GM12873 (cell line): ENCODE data around the gene ADARB2.

Experiments
- TF ChIP-seq, protein P1 (sequence below): IDR thresholded peaks from 2 replicates; pipeline ENCODE4 v1.5.1; 2012; ENCODE audit warnings: low read depth, mild to moderate bottlenecking, moderate library complexity, low read length, control low read depth; ENCODE audit not compliant: insufficient read depth; ENCODE audit errors: missing control alignments

Gene ADARB2

DNA sequence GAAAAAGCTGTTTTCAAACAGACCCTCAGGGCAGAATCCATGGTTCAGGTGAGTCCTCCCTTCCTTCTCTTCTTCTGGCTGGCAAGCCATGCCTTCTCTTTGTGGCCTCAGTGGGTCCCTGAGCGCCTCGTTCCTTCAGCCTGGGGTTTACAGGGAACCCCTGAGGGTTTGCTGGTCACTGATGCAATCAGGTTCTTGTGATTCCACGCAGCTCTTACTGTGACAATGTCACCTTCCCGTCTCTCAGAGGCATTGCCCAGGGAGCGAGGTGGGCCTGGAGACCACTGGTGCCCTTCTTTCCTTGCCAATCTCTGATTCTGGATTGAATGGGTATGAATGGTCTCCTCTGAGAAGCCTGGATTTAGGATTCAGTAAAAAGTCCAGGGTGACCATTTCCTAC is 132.2 kb downstream of the ADARB2 start:
- TF ChIP-seq, protein P1, sequence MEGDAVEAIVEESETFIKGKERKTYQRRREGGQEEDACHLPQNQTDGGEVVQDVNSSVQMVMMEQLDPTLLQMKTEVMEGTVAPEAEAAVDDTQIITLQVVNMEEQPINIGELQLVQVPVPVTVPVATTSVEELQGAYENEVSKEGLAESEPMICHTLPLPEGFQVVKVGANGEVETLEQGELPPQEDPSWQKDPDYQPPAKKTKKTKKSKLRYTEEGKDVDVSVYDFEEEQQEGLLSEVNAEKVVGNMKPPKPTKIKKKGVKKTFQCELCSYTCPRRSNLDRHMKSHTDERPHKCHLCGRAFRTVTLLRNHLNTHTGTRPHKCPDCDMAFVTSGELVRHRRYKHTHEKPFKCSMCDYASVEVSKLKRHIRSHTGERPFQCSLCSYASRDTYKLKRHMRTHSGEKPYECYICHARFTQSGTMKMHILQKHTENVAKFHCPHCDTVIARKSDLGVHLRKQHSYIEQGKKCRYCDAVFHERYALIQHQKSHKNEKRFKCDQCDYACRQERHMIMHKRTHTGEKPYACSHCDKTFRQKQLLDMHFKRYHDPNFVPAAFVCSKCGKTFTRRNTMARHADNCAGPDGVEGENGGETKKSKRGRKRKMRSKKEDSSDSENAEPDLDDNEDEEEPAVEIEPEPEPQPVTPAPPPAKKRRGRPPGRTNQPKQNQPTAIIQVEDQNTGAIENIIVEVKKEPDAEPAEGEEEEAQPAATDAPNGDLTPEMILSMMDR, result no peak

DNA sequence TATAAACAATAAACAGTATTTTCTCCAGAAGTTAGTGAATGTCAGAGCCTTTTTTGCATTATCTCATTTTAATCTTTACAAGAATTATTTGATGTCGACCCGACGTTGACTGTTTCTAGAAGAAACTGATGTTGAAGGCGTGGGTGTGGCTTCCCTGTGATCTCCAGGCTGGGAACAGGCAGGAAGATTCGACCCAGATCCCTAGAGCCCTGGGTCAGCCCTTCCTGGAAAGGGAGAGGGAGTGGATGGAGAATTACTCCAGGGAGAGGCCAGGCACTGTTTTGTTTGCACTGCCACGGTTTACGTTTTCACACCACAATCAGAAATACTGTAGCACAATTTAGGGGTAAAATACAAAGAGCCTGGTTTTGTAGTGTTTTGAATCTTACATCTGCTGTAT is 133.1 kb downstream of the ADARB2 start:
- TF ChIP-seq, protein P1, result no peak

DNA sequence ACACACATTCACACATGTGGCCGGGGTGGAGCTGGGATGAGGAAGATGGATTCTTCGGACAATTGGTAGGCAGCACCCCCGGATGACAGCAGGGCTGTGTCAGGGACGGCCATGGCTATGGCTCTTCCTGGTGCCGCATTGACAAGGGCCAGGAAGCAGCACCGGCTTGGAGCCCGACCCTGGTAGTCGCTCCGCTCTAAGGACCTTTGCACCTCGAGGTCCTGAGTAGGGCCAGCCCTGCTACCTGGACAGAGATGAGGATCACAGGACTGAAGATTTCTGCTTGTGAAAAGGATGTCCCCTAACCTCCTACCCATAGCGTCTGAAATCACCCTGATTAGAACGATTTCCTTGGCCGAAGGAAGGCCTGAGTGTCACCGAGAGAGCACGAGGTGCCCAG is 134.1 kb downstream of the ADARB2 start:
- TF ChIP-seq, protein P1, result no peak

DNA sequence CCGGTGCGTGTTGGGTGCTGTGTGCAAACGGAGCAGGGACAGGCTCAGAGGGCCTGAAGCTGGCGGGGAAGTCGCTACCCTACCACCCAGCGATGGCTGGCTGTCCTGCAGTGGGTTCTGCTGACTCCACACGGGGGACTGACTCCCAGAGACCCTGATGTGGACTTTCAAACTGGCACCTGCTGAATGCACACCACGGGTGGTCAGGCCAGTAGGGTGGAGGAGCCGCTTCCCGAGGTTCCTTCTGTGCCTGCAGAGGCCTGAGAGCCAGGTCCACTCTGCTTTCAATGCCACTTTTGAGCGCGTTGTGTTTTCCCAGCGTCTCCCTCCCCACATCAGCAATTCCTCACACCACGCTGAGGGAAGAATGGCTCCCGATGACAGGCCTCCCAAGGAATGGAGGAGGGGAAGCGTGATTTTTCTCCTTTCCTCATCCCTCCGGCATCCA is 135.3 kb downstream of the ADARB2 start:
- TF ChIP-seq, protein P1, result no peak

DNA sequence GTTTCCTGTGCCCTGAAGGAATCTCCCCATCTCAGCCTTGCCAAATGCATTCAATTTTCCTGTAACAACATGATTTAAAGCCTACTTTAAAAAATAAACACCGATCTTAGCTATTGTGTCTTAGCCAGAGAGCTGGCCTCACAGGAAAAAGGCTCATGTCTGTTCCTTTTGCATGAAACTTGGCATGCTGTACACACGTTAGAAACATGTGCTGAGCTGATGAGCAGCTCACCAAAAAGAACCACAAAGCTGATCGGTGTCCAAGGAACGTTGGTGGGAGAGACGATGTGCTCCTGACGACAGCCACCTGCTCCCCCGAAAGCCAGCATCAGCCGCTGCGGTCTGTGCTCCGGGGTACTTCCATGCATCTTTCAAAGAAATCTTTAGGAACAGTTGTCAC is 135.9 kb downstream of the ADARB2 start:
- TF ChIP-seq, protein P1, result no peak

DNA sequence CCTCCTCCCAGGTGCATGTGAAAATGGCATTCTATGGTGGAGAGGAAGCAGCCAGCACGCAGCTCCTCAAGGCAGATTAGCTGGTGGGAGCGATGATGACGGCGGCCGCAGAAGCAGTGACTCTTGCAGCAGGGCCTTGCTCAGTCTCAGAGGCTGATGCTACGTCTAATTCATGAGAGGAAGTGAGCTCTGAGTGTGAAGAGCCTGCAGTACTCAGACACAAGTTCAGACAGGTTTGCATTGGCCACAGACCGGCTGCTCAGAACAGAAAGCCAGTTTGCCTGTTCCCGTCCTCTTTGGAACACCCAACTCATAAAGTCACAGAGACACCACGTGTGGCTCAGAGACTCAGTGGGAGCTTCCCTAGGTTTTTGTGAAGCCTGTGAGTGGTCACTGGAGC is 136.5 kb downstream of the ADARB2 start:
- TF ChIP-seq, protein P1, result no peak

DNA sequence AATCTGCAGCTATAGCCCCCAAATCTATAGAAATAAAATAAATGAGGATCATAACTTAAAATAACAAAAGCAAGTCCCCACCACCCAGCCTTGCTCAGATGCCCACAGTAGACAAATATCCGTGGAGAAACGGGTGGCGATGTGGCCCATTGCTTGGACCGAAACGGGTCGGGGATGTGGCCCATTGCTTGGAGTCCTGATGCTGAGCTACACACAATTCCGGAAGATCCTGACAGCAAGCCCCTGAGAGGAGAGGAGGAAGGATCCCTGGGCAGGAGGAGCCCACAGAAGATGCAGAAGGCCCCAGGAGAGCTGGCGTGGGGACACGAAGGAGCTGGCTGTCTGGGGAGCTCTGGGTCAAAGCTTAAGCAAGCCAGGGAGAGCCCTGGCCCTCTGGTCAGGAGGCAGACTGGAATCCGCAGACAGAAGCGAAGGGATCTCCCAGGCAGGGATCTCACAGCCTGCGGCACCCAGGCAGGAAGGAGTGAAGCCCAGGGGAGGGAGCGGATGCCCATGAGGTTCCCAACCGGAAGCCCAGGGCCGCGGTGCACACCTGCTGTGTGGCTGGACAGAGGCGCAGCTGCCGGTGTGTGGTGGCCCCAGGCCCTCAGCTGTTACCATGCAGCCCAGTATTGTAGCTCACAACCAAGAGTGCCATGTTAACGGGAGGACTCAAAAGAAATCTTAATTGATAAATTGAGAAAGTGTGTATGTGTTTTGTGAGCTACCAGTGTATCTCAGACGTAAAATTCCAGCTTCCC is 138.8 kb downstream of the ADARB2 start:
- TF ChIP-seq, protein P1, result no peak
